Left colon (tissue), 2 donors: ENCODE results near the gene WIPF2. TPM values are rescaled to one million over a fixed set of nuclear protein-coding genes. Genes with fewer than 3 reads are reported as not detected.

ENCODE experiments used
- ATAC-seq: fragments of 200-7000 bp; cut with Tn5 transposase; one replicate; pipeline ENCODE4 v1.9.1; 2020; ENCODE audit warnings: mild to moderate bottlenecking, moderate library complexity
- DNase-seq, 2 donors: peaks; one replicate each; pipeline ENCODE4 v3.0.0-alpha.2; 2020
- intact Hi-C, 2 donors: fragments of 100-400 bp; cut with DNase I in 1 of 2; cut with micrococcal nuclease in 1 of 2; formaldehyde crosslinking; loops; one replicate each; pipeline versions ENCODE4 v1.11.2 to v1.14.0; 2022; cut with DNase I, micrococcal nuclease
- total RNA-seq, 2 donors: library from RNA; stranded (reverse); fragmentation: NEBNext Ultra II Directional; extraction: Animal tissue kit (Norgen Biotek cat#: 25700); gene quantifications; one replicate each; pipeline ENCODE4 v1.2.1, GENCODE V29; 2021
- donor health status: DM: no; HTN: no; CAD: no.
- donor health status: DM: yes; HTN: yes; CAD: no.

Gene WIPF2
- total RNA-seq, 2 donors from 2014 or later, result 43.6 to 53.6 TPM

DNA sequence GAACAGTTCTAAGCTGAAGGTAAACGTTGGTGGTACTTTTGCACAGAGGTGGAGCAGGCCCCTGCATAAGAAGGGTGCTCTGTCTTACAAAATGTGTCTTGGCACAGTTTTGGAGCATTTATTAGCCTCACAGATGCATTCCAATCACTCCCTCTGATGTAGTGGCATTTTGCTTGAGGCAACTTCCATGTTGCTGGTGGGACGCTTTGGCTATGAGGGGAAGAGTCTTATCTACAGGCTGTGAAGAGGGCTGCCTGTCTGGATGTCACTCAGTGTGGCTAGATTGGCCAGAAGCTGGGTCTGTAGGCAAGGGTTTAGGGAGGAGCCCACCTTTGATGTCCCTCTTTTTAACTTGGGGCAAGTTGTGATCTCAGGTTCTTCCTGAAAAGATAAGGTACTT lies 87.3 kb downstream of the WIPF2 start:
- intact Hi-C loops, result loop anchor here (5.0 to 10.0 kb wide), 2 partner anchors 46 to 108 kb away; partner anchors contain the start of gene TOP2A (in 1 of the 2)
- no peak for DNase-seq

DNA sequence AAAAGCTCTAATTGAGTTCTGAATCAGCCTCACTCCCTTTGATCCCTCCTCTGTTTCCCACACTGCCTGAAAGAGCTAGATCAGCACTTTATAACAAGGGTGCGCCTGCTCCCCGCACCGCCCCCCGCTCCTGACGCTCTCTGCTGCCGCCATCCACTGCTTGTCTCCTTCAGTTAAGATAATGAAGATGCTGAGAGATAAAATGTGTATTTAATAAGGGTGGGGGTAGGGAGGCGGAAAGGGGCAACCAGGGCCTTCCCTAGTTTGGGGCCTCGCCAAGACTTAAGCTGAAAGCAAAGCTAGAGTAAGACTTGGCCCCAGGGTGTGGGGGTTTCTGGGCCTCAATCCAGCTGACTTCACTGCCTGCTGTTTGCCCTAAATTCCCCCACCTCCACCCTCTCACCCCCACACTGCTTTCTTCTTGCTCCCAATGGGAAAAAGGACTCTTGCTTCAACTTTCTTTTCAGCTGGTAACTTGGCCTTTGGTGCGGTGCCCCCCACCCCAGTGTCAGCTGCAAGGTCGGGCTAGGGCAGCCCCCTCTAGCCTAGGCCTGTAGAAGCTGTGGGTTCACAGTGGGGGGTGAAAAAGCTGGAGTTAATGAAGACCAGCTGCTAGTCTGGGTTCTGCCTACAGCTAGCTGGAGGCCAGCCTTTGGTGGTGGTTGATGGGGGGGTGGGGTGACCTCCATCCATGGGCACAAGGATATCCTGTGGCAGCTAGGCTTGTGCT lies 88.1 kb downstream of the WIPF2 start:
- intact Hi-C loops, result loop anchor here (5.0 to 10.0 kb wide), 2 partner anchors 45 to 108 kb away; partner anchors contain the start of gene TOP2A (in 1 of the 2)
- peak; percentile 24 for ATAC-seq
- peak in 1 of 2 donors; percentile 41 for DNase-seq

More for the DNA sequence above, 87.3 kb downstream of the WIPF2 start:
- ATAC-seq, result no peak

DNA sequence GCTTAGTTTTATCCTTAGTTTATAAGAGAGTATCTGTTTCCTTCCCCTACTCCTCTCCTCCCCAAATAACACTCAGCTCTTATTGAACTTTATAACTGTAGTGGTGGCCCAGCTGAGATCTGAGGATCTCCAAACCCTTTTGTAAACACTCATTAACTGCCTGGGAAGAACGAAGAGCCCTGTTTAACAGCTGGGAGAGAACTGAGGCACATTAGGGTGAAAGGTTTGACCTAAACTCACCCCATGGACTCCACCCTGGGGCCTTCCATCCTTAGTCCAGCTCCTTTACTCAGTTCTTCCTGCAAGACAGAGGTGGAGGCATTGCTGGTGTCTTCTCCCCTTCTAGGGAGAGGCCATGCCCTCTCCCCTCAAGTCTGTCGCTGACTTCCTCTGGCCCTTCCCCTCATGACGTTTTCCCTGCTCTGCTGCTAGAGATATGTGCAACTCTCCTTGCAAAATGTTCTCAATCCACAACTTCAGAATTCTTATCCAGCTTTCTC lies 88.7 kb downstream of the WIPF2 start:
- intact Hi-C loops, result loop anchor here (5.0 to 10.0 kb wide), 2 partner anchors 45 to 107 kb away; partner anchors contain the start of gene TOP2A (in 1 of the 2)
- ATAC-seq, result peak; percentile 35
- DNase-seq, result peak; percentile 25 to 36

DNA sequence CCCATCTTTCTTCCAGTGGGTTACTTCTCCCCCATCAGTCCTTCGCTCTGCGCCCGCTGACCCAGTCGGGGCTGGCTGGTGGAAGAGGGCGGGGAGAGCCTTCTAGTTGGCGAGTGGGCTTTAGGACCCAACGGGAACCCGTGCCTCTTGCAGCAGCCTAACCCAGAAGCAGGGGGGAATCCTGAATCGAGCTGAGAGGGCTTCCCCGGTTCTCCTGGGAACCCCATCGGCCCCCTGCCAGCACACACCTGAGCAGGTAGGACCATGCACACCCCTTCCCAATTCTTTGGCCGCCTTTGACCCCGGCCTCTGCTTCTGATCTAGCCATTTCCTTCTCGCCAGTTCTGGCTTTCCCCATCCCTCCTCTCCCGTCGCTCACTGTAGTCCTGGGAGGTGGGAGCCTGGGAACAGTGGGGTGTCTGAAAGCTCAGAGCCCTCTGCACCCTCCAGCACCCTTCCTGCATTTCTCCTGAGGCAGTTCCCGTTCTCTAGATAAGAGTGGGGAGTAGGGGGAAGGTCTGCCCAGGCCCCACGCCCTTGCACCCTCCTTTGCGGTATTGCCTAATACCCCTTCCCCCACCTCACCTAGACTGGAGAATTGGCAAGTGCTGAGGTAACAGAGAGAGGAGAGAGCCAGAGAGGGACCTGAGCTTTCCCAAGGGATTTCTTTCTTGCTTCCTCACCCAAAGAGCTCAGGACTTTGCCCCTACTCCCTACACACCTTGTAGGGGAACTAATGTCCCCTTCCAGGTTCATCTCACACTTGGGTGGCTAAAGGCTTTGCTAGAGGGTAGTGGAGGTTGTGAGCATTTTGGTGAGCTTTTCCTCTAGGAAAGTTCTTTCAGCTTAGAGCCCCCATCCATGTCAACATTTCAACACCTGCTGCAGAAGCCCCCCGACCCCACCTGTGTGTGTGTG lies 90.2 kb downstream of the WIPF2 start, which contains the start of gene RARA:
Gene RARA (plus strand): TSS at position 150 of the 918 bp plus-strand sequence. CDS start 22,039 bp downstream, outside the sequence.
- ATAC-seq (peak; percentile 71), DNase-seq (peak; percentile 78)
- intact Hi-C loops, result loop anchor here (5.0 to 10.0 kb wide), 2 partner anchors 43 to 106 kb away; partner anchors contain the start of gene TOP2A (in 1 of the 2)

DNA sequence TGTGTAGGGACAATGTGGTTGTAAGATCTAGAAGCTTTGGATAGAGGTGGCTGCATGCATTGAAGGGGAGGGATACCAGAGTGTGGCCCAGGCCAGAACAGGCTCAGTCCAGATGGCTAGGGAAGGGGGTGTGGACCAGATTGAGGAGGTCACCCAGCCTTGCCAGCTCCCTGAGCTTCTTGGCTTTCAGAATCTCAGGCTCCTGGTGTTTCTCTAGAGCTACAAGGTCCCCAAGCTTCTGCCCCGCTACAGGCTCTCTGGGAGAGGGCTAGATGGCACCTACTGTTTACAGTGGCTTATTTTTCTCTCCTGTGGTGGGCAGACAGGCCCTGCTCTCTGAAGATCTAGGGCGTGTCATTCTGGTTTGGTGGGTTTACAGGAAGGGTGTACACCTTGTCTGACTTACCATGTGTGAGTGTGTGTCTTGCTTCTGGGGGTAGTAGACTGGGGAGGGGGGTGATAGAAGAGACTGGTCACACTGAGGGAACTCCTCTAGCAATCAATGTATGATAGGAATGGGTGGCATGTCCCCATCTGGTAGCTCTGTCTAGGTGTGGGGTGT lies 90.9 kb downstream of the WIPF2 start:
- ATAC-seq (peak; percentile 32), DNase-seq (peak; percentile 18 to 31)
- intact Hi-C loops, result loop anchor here (5.0 to 10.0 kb wide), 2 partner anchors 42 to 105 kb away; partner anchors contain the start of gene TOP2A (in 1 of the 2)

DNA sequence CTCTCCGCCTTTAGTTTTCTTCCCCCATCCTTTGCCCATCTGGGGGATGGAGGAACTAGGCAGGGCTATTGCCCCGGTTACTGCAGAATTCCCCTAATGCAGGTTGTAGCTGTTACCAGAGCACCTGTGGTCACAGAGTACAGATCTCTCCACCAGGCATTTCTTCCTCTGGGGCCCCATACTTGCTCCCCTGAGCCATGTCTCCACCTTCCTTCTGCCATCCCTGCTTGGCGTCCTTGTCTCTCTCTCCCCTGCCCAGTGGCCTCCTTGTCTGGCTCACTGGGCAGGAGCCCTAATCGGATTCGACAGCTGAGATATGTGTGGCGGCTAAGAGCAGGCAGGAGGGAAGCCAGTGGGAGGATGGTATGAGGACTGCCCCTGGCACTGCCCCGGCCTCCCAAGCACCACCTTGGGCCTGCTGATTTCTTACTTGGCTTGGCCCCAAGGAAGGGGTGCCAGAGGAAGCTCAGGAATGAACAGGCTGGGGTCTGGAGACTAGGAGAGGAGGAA lies 91.8 kb downstream of the WIPF2 start:
- intact Hi-C loops, result no loop called here
- DNase-seq, result peak in 1 of 2 donors; percentile 23
- ATAC-seq, result no peak

DNA sequence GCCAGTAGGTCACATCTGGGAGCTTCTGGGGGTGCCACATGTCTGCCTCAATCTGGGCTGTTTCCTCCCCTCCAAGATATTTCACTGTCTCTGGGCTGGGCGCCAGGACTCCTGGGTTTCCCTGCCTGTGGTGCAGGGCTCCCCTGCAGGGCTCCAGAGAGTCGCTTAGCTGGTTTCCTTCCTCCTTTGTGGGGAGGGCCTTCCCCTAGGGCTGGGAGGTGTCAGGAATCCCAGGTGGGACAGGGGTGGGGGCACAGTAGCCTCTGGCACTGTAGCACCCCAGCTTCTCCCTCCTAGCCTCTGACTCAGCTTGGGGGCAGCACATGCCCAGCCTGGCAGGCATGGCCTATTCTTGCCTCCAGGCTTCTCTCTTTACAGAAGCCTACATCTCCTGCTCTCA lies 92.5 kb downstream of the WIPF2 start:
- intact Hi-C loops, result no loop called here
- peak; percentile 59 to 64 for DNase-seq

DNA sequence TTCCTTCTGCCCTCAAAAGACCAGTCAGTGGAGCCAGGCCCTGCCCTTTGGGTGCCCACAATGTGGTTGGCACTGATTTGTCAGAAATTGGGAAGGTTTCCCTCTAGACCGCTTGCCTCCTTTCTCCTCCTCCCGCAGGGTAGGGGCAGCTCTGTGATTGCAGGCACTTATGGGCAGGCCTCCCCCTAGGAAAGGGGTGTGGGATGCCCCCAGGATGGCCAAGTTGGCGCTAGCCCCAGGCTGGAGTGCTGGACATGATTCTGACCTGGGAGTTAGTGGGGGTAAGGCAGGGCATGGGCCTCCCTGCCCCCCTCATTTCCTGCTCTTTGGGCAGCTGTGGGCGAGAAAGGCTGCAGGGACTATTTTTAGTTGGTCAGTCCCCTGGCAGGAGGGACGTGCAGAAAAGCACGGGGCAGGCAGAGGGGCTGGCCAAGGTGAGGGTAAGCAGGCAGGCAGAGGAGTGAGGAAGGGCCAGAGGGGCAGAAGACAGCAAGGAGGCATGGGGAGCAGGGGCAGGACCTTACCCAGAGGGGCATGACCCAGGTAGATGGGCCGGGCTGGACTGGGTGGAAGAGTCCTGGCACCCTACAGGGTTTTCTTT lies 93.1 kb downstream of the WIPF2 start:
- DNase-seq (peak in 1 of 2 donors; percentile 38), ATAC-seq (no peak)
- intact Hi-C loops, result no loop called here

More for the DNA sequence above, 92.5 kb downstream of the WIPF2 start:
- ATAC-seq, result no peak

DNA sequence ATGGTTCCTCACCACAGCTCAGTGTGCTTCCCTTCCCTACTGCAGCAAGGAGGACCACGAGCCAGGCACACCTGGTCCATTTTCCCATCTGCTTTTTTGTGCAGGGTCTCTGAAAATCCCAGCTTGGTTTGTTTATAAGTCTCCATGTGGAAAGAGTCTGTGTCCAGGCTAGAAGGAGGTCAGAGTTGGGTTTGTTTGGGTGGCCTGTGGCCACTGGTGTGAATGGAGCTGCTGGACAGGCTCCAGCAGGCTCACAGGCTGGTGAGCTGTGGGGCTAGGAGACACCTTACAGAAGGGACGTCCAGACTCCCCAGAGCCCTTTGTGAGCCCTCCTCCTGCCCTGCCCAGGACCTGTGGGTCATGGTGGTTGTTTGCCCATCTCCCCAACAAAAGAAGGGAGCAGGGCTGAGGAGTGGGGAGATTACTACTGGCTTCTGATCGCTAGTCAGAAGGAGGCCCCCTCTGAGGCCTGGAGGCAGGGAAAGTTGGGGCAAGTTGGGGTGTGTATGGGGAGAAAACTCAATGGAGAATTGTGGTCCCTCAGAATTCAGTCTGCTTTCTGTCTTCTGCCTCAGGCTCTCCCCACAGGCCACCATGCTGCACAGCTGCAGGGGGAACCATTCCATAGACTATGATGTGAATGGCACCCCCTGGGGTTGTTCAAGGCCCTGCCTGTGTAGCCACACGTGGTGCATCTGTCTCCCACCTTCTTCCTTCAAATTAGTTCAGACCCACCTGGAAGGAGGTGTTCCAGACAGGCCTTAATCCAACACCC lies 94.0 kb downstream of the WIPF2 start:
- peak in 1 of 2 donors; percentile 25 for DNase-seq
- intact Hi-C loops, result no loop called here

DNA sequence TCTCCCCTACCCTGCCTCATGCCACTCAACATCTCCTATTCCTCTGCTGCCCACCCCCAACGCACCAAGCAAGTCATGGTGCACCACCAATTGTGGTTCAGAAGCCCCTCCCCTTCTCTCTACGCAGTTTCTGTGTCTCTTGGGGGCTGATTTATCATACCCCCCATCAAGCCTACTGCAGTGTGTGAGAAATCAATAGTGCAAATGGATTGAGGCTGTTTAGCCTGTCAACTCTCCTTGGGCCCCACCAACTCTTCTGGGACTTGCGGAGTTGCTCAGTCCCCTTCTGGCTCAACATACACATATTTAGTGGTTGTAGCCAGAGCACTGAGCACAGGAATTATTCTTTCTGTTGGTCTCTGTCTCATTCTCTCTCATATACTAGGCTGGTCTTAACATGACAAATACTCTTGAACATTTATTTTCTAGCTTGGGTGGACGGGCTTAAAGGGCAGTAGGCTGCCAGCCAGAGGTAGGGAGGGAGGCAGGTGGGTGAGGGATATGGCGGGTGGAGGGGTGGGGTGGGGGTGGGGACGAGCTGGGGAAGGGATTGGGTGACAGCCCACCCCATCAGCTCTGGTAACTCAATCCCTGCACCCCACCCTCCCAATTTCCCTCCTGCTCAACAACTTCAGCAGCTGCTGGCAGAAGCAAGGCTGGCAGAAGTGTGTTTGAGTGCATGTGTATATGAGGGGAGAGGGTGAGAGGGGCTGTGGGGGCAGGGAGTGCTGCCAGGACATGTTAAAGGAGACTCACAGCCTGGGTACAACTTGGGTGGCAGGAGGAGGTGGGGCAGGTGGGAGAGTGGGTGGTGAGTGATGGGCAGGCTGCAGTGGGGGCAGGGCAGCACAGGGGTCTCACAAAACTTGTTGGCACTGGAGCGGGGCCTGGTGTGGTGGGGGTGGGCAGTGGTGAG lies 94.8 kb downstream of the WIPF2 start:
- intact Hi-C loops, result no loop called here
- ATAC-seq, result no peak
- DNase-seq, result no peak

More for the DNA sequence above, 94.0 kb downstream of the WIPF2 start:
- ATAC-seq, result no peak

DNA sequence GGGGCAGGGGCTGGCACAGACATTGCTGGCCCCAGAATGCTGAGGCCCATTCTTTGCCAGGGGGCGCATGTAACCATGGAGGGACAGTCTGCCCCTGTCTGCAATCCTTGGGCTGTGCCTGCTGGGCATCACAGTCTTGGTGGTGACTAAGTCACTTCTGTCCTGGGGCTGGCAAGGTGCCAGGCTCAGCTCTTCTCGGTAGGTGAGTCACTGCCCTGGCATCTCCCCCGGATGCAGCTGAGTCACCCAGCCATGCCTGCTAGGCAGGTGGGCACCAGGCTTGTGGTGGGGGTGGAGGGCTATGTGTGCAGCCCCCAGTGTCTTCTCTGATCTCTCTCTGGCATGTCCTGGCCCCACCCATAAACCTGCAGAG lies 95.5 kb downstream of the WIPF2 start:
- DNase-seq (peak; percentile 89 to 95), ATAC-seq (peak; percentile 35)
- intact Hi-C loops, result no loop called here

DNA sequence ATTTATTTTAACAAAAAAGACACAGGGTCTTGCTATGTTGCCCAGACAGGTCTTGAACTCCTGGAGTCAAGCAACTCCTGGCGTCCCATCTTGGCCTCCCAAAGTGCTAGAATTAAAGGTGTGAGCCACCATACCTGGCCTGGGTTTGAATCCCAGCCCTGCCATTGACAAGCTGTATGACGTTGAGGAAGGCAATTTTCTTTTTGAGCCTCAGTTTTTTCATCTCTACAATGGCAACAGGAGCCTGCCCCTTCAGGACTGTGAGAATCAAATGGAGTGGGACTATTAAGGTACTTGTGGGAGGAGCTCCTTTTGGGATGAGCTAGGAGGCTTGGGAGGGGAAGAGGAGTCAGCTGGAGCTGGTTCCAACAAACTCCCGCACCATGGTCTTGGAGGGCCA lies 96.1 kb downstream of the WIPF2 start:
- ATAC-seq (no peak), DNase-seq (peak in 1 of 2 donors; percentile 22)
- intact Hi-C loops, result no loop called here

DNA sequence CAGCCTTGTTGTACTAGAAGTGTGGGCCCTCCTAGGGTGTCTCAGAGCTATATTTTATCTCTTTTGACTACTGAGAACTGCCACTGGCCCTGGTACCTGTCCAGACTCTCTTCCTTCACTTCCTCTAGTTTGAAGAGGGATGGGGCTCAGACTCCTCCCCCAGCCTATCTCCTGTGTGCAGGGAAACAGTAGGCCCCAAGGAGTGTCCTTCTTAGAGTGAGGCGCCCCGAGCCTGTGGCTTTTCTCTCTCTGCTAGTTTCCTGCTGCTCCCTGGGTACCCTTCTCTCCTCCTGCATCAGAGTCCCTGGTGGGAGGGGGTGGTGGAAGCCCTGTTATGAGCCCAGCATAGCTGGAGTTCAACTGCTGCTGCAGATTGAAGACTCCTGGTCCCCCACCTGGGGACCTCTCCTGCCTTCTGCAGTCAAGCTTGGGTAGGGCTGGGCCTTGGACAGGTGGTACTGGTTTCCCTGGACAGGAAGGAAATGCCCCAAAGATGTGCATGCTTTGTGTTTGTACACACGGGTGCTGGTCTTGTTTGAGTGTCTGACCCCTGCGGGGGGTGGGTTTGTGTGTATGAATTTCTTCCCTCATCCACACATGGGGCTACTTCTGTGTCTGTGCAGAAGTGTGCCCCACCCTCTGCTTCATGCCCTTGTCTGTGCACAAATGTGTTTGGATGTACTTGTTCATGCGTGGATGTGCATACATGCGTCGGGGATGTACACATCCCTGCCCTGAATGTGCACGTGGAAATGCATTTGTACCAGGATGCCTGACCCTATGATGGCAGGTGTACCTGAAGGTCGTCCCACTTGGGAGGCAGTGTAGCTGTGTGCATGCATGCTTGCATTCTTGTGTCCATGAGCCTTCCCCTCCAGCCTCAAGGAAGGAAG lies 96.8 kb downstream of the WIPF2 start:
- ATAC-seq (no peak), DNase-seq (peak in 1 of 2 donors; percentile 26)
- intact Hi-C loops, result no loop called here

DNA sequence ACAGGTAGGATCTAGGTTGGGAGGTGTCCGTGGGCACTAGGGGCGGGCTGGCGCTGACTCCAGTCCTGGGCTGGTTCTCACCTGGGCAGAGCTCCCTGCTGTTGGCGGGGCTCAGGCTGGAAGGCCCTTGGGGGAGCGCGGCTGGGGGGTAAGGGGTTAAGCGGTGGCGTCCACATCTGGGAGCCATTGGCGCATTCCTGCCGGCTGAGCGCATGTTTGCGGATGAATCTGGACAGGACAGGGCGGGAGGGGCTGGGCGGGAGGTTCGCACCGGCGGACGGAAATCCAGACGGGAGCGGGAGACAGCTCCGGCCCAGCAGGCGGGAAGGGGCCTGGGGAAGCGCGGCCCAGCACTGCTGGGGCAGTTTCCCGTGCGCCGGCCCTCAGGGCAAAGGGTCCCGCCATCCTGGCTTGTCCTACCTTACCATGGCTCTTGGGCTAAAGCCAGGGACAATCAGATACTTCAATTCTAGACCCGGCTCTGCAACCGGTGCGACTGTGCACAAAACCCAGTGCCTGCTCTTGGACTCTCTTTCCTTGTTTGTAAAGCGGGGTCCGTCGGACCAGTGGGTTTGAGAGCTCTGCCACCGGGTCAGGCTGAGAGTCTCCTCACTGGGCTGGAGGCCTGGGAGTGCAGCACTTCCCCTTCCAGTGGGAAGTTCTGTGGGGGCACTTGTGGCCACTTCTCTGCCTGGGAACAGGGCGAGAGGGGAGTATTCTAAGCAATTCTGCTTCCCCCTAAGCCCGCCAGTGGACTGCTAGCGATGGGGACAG lies 97.7 kb downstream of the WIPF2 start:
- intact Hi-C loops, result no loop called here
- ATAC-seq (peak; percentile 44), DNase-seq (peak; percentile 70 to 72)
